IMR-90 (cell line): Measurements from ENCODE around the gene TLR6. TPM values are rescaled to one million over a fixed set of nuclear protein-coding genes. Genes with fewer than 3 reads are reported as not detected.

Source experiments
- ATAC-seq: fragments of 200-7000 bp; cut with Tn5 transposase; 2 replicates; pipeline ENCODE4 v1.9.1; 2020; ENCODE audit warnings: low read depth, mild to moderate bottlenecking, moderate library complexity
- BruUV-seq: library from RNA; stranded (reverse); fragments of 400-500 nt; replicated peaks from 2 replicates; lab custom pipeline; 2021; lab: Mats Ljungman, UMichigan
- CTCF ChIA-PET: fragments of 300-600 bp; formaldehyde crosslinking; extraction: SDS; loops from one replicate; lab custom pipeline; 2021; ENCODE audit warnings: antibody characterized with exemption; lab: Yijun Ruan, JAX
- POLR2A ChIA-PET: fragments of 300-600 bp; sonication (Branson Sonifier 250); formaldehyde crosslinking; loops from one replicate; lab custom pipeline; 2022; ENCODE audit warnings: antibody characterized with exemption; ENCODE audit not compliant: unreplicated experiment; lab: Charles Lee
- DNase-seq: peaks from one replicate; pipeline ENCODE4 v3.0.0; 2013
- H2AFZ ChIP-seq: replicated peaks from 2 replicates; pipeline ENCODE3; 2013; ENCODE audit warnings: low read length, mild to moderate bottlenecking; ENCODE audit not compliant: poor library complexity
- H2AK5ac ChIP-seq: 2 replicates; pipeline ENCODE4 v1.6.1; 2013; ENCODE audit warnings: low read depth, low read length, inconsistent platforms
- H2AK9ac ChIP-seq: replicated peaks from 2 replicates; pipeline ENCODE3; 2013; ENCODE audit warnings: mild to moderate bottlenecking, low read depth, low read length, moderate library complexity; ENCODE audit not compliant: poor library complexity
- H2BK120ac ChIP-seq: 2 replicates; pipeline ENCODE4 v1.6.1; 2013; ENCODE audit warnings: low read depth, low read length, inconsistent platforms
- H2BK15ac ChIP-seq: 3 replicates; pipeline ENCODE4 v1.6.1; 2013; ENCODE audit warnings: low read depth, low read length, inconsistent platforms
- H2BK20ac ChIP-seq: 2 replicates; pipeline ENCODE4 v1.6.1; 2013; ENCODE audit warnings: low read depth, mild to moderate bottlenecking, inconsistent platforms, low read length, moderate library complexity
- H2BK5ac ChIP-seq: 2 replicates; pipeline ENCODE4 v1.6.1; 2013; ENCODE audit warnings: mild to moderate bottlenecking, low read depth, low read length, inconsistent platforms; ENCODE audit not compliant: poor library complexity, severe bottlenecking
- H3K14ac ChIP-seq: replicated peaks from 2 replicates; pipeline ENCODE4 v1.6.1; 2013; ENCODE audit warnings: low read depth, low read length, inconsistent platforms
- H3K18ac ChIP-seq: 2 replicates; pipeline ENCODE4 v1.6.1; 2013; ENCODE audit warnings: low read depth, low read length, control low read depth
- H3K23ac ChIP-seq: 2 replicates; pipeline ENCODE4 v1.6.1; 2013; ENCODE audit warnings: low read depth, low read length, inconsistent platforms
- H3K27ac ChIP-seq: 2 replicates; pipeline ENCODE4 v1.5.1; 2013; ENCODE audit warnings: mild to moderate bottlenecking, control low read depth, low read length; ENCODE audit not compliant: insufficient read depth
- H3K27me3 ChIP-seq: 2 replicates; pipeline ENCODE4 v1.6.1; 2013; ENCODE audit warnings: low read length; ENCODE audit not compliant: control insufficient read depth, insufficient read depth
- H3K36me3 ChIP-seq: 2 replicates; pipeline ENCODE4 v1.6.1; 2013; ENCODE audit warnings: low read length, mixed read lengths; ENCODE audit not compliant: control insufficient read depth, insufficient read depth
- H3K4ac ChIP-seq: 2 replicates; pipeline ENCODE4 v1.6.1; 2013; ENCODE audit warnings: low read depth, low read length, inconsistent platforms
- H3K4me1 ChIP-seq: 2 replicates; pipeline ENCODE4 v1.6.1; 2013; ENCODE audit warnings: low read length, mixed read lengths; ENCODE audit not compliant: control insufficient read depth, insufficient read depth
- H3K4me2 ChIP-seq: 2 replicates; pipeline ENCODE4 v1.6.1; 2013; ENCODE audit warnings: low read depth, mild to moderate bottlenecking, control low read depth, low read length, moderate library complexity
- H3K4me3 ChIP-seq: 2 replicates; pipeline ENCODE4 v1.5.1; 2013; ENCODE audit warnings: low read depth, mild to moderate bottlenecking, control low read depth, low read length, moderate library complexity; ENCODE audit not compliant: insufficient read depth
- H3K56ac ChIP-seq: 2 replicates; pipeline ENCODE4 v1.6.1; 2013; ENCODE audit warnings: low read length, inconsistent platforms; ENCODE audit not compliant: insufficient read depth; ENCODE audit errors: extremely low read depth
- H3K79me1 ChIP-seq, 2 experiments: 2 replicates each; pipeline ENCODE4 v1.6.1; 2013; ENCODE audit warnings: low read length in 2 of 2, inconsistent platforms in 1 of 2, low read depth in 1 of 2
- H3K9ac ChIP-seq: 2 replicates; pipeline ENCODE4 v1.6.1; 2013; ENCODE audit warnings: low read depth, low read length, control low read depth
- H3K9me1 ChIP-seq: 2 replicates; pipeline ENCODE4 v1.6.1; 2013; ENCODE audit warnings: low read length, inconsistent platforms; ENCODE audit not compliant: insufficient read depth
- H3K9me3 ChIP-seq: 2 replicates; pipeline ENCODE4 v1.6.1; 2013; ENCODE audit warnings: low read length; ENCODE audit not compliant: control insufficient read depth, insufficient read depth
- H4K20me1 ChIP-seq: 2 replicates; pipeline ENCODE4 v1.6.1; 2013; ENCODE audit warnings: low read length, inconsistent platforms; ENCODE audit not compliant: insufficient read depth
- H4K5ac ChIP-seq: 2 replicates; pipeline ENCODE4 v1.6.1; 2013; ENCODE audit warnings: mild to moderate bottlenecking, low read depth, low read length, control low read depth
- H4K8ac ChIP-seq, 2 experiments: 2 replicates each; pipeline ENCODE4 v1.6.1; 2013; ENCODE audit warnings: low read depth in 2 of 2, low read length in 2 of 2, control low read depth in 1 of 2, inconsistent platforms in 1 of 2
- H4K91ac ChIP-seq: 2 replicates; pipeline ENCODE4 v1.6.1; 2013; ENCODE audit warnings: low read depth, low read length, inconsistent platforms; ENCODE audit not compliant: insufficient read depth
- BHLHE40 ChIP-seq: fragments of 150-350 bp; IDR thresholded peaks from 2 replicates; pipeline ENCODE4 v1.6.1; 2016; ENCODE audit warnings: mild to moderate bottlenecking, low read depth, low read length
- CEBPB ChIP-seq: IDR thresholded peaks from 2 replicates; pipeline ENCODE4 v1.6.1; 2012; ENCODE audit warnings: low read depth, low read length, improper control_type of control experiment
- CTCF ChIP-seq: conservative IDR thresholded peaks from 2 replicates; pipeline ENCODE4 v1.5.1; 2012; ENCODE audit warnings: mild to moderate bottlenecking, low read depth, low read length, improper control_type of control experiment
- ELK1 ChIP-seq: fragments of 150-350 bp; IDR thresholded peaks from 2 replicates; pipeline ENCODE4 v1.6.1; 2016; ENCODE audit warnings: low read depth, mild to moderate bottlenecking, low read length, moderate library complexity, borderline replicate concordance
- MAFK ChIP-seq: IDR thresholded peaks from 2 replicates; pipeline ENCODE4 v1.6.1; 2012; ENCODE audit warnings: low read depth, low read length, improper control_type of control experiment
- MXI1 ChIP-seq: IDR thresholded peaks from 2 replicates; pipeline ENCODE4 v1.6.1; 2012; ENCODE audit warnings: low read depth, mild to moderate bottlenecking, low read length, moderate library complexity, borderline replicate concordance
- NFE2L2 ChIP-seq: fragments of 150-350 bp; IDR thresholded peaks from 2 replicates; pipeline ENCODE4 v1.6.1; 2016; ENCODE audit warnings: low read depth, mild to moderate bottlenecking, low read length
- POLR2A ChIP-seq: IDR thresholded peaks from 2 replicates; pipeline ENCODE4 v1.6.1; 2012; ENCODE audit warnings: mild to moderate bottlenecking, low read depth, low read length
- RAD21 ChIP-seq: IDR thresholded peaks from 2 replicates; pipeline ENCODE4 v1.6.1; 2012; ENCODE audit warnings: low read length, improper control_type of control experiment
- RCOR1 ChIP-seq: IDR thresholded peaks from 2 replicates; pipeline ENCODE4 v1.6.1; 2012; ENCODE audit warnings: mild to moderate bottlenecking, low read length, improper control_type of control experiment; ENCODE audit not compliant: insufficient replicate concordance
- RFX5 ChIP-seq: IDR thresholded peaks from 2 replicates; pipeline ENCODE4 v1.8.0; 2012; ENCODE audit warnings: low read depth, mild to moderate bottlenecking, low read length, moderate library complexity
- SMC3 ChIP-seq: fragments of 150-350 bp; IDR thresholded peaks from 2 replicates; pipeline ENCODE4 v1.6.1; 2016; ENCODE audit warnings: low read depth, mild to moderate bottlenecking, antibody characterized with exemption, low read length, moderate library complexity
- USF2 ChIP-seq: fragments of 150-350 bp; IDR thresholded peaks from 2 replicates; pipeline ENCODE4 v1.6.1; 2017; ENCODE audit warnings: mild to moderate bottlenecking, antibody characterized with exemption, low read length, low read depth
- WGBS, 2 experiments: methylation state at CpG; one replicate each; pipeline versions ENCODE4 v1.1.5 to v1.1.7; 2013; ENCODE audit warnings: missing lambda C conversion rate in 2 of 2; ENCODE audit not compliant: insufficient read length in 1 of 2; ENCODE audit errors: extremely low coverage in 2 of 2; 5-methylcytosine and 5-hydroxymethylcytosine counted together
- dilution Hi-C: fragments of 300-500 bp; cut with HindIII; formaldehyde crosslinking; loops from one replicate; pipeline ENCODE4 v1.14.3; 2018; ENCODE audit warnings: low sequenced_read_pairs; ENCODE audit not compliant: unreplicated experiment
- in situ Hi-C: fragments of 300-500 bp; cut with MboI; formaldehyde crosslinking; loops from 3 replicates; pipeline ENCODE4 v1.14.3; 2019; ENCODE audit warnings: low sequenced_read_pairs, inconsistent platforms, mixed read lengths
- intact Hi-C: fragments of 100-400 bp; cut with micrococcal nuclease; formaldehyde crosslinking; loops from 2 replicates; pipeline ENCODE4 v1.10.0; 2022
- polyA plus RNA-seq, 3 experiments: library from polyadenylated mRNA; depleted of rRNA; stranded (reverse); fragments of >200 nt; gene quantifications; 2 replicates each; pipeline ENCODE4 v1.2.3, GENCODE V29; 2012; ENCODE audit warnings: low replicate concordance in 1 of 3
- total RNA-seq: library from RNA; depleted of rRNA; stranded (reverse); fragments of >200 nt; gene quantifications from 2 replicates; pipeline ENCODE4 v1.2.3, GENCODE V29; 2012

The TLR6 gene
- total and polyA plus RNA-seq, 2 of the 4 experiments (the other 2 are of a cell fraction): 1.4 to 3.9 TPM

- ChIA-PET POLR2A (interaction anchor here (0.6 to 1.0 kb wide), 2 partner anchors 17 to 71 kb away, joined by 3 to 4 read pairs; no protein-coding TSS in a partner anchor), CTCF (interaction anchor here (0.9 kb wide), 1 partner anchor 16 kb away, joined by 3 read pairs; no protein-coding TSS in a partner anchor)
- Histone ChIP-seq H4K5ac (no peak overlapping the region), H3K4me2 (peak overlapping the region; percentile 53; the same call in 1 of the 2 replicates), H3K4ac (no peak overlapping the region), H3K27ac (peak overlapping the region; percentile 53; the same call in 1 of the 2 replicates), H3K4me3 (no peak overlapping the region), H2AK9ac (no peak overlapping the region), H3K56ac (no peak overlapping the region), H4K91ac (no peak overlapping the region), H2AK5ac (no peak overlapping the region), H3K23ac (no peak overlapping the region; the same call in 1 of the 2 replicates), H3K9me3 (no peaks in the 10 kb centered on the region), H2AFZ (no peak overlapping the region), H3K9me1 (peaks cover 12% of the 10 kb centered on the region), H2BK120ac (no peak overlapping the region), H3K79me1 (peaks cover 20 to 71% of the 10 kb centered on the region in 2 experiments), H2BK20ac (no peak overlapping the region), H3K9ac (no peak overlapping the region), H3K18ac (no peak overlapping the region), H2BK15ac (no peak overlapping the region), H3K36me3 (peaks cover 26% of the 10 kb centered on the region), H4K8ac (0 out of 4 replicates have a peak overlapping the region, but pooled peaks of 1 of the 2 experiments have one; percentile 3), H3K27me3 (no peaks in the 10 kb centered on the region), H2BK5ac (peak overlapping the region; percentile 73), H3K4me1 (peaks cover 24% of the 10 kb centered on the region), H4K20me1 (peaks cover 76% of the 10 kb centered on the region), H3K14ac (no peak overlapping the region)
- 33% methylated on average over 3 of the region's 5 CpGs; no CpG with 5 or more reads in 1 of the 2 experiments for WGBS, 2 experiments
- peak; percentile 6; the same call in 1 of the 2 replicates for ATAC-seq
- TF ChIP-seq BHLHE40: no peak
- TF ChIP-seq CEBPB: peak; percentile 80
- no peak for TF ChIP-seq CTCF
- TF ChIP-seq RFX5: no peak
- no peak for TF ChIP-seq RAD21
- TF ChIP-seq POLR2A: no peak
- no peak for TF ChIP-seq RCOR1
- no peak for TF ChIP-seq USF2
- TF ChIP-seq SMC3: no peak
- 0 out of 2 replicates have a peak, but pooled peaks have one; percentile 62 for TF ChIP-seq MXI1
- no peak for TF ChIP-seq MAFK
- TF ChIP-seq NFE2L2: peak; percentile 67; the same call in 1 of the 2 replicates
- no peak for TF ChIP-seq ELK1
- intact Hi-C loops: no loop called here
- dilution Hi-C loops: no loop called here
- peak; percentile 77 for DNase-seq
- in situ Hi-C loops: no loop called here
- BruUV-seq: no TSS peak
These were observed 16.0 kb upstream of the TLR6 start for GRCh38 chr4:38872620-38873019.
